NCI-H146 (cell line): ENCODE measurements around the gene COL23A1.

Experiments used
- DNase-seq: peaks from one replicate; lab custom pipeline; 2025; lab: John Stamatoyannopoulos, UW

Gene COL23A1

DNA sequence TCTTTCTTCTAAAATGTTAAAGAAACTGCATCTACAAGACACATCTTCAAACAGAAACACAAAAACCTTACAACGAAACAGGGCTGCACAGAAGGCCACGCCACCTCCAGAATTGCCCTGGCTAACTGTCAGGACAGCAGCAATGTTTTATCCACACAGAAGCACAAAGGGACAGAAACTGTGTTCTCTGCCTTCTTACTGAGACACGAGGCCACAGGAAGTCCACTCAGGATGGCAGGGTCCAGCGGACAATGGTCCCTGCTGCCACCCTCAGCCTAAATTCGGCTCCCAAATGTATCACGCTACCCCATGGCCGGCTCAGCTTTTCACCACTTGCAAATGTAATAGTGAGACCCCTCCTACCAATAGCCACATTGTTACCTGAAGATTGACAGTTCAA, 197.8 kb downstream of the COL23A1 start:
- no peak for DNase-seq

DNA sequence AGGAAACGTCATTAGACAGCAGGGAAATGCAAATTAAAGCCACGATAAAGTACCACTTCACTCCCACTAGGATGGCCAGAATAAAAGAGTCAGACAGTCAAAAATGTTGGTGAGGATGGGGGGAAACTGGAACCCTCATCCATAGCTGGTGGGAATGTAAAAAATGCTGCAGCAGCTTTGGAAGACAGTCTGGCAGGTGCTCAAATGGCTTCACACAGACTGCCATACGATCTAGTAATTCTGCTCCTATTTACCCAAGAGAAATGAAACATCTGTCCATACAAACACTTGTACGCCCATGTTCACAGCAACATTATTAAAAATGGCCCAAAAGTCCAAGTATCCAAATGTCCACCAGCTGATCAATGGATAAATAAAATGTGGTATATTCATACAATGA, 198.7 kb downstream of the COL23A1 start:
- DNase-seq: no peak

DNA sequence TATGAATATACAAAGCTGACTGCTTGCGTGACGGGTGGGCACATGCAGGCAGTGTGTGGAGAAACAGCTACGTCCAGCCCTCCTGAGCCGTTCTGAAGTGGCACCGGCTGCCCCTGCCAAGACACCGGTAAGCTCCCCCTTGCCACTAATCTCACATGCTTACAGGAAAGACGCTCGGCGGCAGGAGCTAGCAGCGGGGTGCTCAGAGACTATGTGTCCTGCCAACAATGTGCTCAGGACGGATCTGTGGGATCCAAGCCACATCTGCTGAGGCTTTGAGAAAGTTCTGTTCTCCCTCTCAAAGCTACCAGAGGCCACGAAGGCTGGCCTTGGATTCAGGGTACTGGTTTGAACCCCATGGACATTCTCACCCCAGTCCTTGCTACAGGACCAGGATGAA, 200.4 kb downstream of the COL23A1 start:
- no peak for DNase-seq

DNA sequence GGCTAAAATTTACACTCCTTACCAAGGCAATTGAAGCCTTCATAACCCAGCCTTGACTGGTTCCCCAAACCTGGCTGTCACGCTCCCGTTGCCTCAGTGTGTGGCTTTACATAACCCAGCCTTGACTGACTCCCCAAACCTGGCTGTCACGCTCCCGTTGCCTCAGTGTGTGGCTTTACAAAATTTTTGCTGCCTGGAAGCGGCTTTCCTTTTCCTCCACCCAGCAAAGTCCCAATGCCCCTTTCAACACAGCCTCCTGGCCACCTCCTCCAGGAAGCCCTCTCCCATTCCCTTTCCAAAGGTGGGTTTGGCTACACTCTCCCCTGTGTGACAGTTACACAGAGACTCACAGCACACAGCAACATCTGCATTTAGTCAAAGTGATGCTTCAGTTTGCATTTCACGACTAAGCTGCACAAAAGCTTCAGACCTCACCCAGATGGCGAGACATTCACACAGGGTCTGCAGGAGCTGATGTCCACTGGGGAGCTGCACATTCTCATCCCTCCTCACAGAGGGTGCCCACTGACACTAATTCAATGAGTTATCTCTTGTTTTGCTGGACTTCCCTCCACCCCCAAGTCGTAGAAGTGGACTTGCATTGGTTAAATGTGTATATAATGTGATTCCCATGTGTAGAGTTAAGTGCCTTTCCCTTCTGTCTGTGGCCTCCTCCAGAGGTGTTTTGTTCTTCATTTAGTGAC, 201.0 kb downstream of the COL23A1 start:
- DNase-seq: no peak

DNA sequence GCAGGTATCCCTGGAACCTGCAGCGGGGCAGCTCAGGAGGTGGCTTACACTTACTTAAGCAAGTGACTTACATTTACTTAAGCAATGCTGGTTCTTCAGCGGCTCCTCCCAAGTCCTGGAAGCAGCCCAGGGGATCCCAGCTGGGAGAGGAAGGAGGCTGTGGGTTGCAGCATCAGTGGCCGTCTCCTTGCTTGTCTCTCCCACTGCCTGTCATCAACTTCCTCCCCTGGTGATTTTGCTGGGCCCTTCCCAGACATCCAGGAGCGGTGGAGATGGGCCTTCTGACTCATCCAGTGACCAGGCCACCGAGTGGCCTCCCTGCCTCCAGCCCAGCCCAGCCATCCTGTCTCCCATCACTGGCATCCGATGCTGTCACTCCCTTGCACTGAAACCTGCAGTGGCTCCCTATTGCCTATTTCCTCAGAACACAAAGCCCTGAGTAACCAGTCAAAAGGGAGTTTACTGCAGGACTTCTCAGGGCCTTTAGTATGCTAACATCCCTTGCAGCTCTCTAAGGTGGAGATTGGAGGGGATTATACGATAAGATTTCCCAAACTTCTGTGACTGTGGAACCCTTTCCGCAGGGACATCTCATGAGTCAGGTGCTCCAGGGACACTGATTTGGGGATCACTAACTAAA, 201.7 kb downstream of the COL23A1 start:
- DNase-seq: no peak

DNA sequence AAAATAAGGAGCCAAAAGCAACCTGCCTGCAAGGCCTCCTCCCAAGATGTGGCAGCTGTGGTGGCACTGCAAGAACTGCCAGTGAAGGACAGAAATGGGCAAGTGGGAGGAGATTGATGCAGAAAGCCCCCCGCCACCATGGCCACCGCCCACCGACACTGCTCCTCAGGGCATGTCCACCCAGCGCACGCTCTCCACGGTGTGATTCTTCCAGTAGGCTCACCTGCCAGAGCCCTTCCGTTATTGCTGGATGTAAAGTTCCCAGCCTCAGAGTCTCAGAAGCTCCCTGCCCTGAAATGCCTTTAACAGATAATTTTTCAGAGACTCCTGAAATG, 202.4 kb downstream of the COL23A1 start:
- DNase-seq: no peak

DNA sequence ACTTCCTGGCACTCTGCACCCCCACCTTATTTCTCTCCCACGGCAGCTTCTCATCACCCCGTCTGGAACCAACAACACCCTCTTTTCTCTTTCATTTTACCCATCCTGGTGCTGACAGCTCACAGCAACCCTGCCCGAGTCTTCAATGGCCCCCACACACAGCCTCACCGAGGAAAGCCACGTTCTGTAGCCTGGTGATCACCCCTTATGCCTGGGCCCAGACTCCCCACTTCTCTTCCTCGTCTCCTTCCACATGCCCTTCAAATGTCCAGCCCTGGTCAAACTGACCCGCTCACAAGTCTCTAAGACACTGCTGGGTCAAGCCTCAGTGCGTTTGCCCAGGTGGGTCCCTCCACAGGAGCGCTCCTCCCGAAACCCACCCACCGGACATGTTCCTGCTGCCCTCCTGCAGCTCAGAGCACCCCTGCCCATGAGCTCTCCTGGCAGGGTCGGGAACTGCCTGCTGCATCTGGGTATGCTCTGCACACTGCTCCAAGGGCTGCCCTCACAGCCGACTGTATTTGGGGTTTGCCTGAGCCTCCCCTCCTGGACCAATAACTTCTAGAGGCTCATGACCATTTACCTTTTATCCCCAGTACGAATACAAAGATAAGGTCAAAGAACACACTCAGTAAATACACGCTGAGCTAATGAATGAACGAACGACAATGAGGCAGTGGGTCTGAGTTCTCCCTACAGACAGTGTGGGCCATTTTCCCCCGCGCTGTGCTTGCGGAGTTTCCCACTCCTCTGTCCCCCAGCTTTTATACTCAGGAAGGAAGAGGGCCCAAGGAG, 202.9 kb downstream of the COL23A1 start:
- no peak for DNase-seq

DNA sequence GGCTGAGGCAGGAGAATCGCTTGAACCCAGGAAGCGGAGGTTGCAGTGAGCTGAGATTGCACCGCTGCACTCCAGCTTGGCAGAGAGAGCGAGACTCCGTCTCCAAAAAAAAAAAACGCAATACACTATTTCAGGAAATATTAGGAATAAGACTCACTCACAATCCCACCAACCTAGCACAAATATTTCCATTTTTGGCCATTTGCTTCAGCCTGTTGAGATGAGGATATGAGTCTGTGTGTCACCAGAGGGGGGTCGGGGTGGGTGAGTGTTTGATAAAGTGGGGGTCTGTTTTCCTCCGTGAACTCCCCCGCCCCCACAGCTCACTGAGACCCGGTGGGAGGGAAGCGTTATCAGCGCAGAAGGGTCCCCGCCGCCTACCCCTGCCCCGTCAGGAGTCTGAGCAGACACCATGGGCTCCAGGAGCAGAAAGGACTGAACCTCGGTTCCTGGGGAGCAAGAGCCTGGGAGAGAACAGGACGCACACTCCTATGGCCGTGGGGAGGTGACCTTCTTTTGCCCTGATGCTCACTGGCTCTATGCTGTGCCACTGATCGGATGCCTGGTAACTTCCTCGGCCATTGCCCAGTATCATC, 203.8 kb downstream of the COL23A1 start:
- no peak for DNase-seq

DNA sequence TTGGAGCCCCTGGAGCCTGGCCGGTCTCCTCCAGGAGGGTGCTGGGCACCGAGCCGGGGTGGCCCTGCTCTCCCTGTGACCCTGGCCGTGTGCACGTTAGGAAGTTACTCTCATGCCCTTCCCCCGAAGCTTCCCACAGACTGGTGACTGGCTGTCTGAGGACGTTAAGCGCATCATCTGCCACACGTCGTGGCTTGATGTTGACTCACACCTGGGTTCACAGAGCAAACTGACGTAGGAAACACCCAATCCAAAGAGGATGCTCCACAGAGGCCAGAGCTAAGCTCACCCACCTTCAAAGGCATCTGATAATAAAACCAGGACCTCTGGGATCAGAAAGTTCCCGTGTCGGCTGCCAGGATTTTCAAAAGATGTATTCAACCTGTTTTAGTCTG, 204.7 kb downstream of the COL23A1 start:
- DNase-seq: no peak

DNA sequence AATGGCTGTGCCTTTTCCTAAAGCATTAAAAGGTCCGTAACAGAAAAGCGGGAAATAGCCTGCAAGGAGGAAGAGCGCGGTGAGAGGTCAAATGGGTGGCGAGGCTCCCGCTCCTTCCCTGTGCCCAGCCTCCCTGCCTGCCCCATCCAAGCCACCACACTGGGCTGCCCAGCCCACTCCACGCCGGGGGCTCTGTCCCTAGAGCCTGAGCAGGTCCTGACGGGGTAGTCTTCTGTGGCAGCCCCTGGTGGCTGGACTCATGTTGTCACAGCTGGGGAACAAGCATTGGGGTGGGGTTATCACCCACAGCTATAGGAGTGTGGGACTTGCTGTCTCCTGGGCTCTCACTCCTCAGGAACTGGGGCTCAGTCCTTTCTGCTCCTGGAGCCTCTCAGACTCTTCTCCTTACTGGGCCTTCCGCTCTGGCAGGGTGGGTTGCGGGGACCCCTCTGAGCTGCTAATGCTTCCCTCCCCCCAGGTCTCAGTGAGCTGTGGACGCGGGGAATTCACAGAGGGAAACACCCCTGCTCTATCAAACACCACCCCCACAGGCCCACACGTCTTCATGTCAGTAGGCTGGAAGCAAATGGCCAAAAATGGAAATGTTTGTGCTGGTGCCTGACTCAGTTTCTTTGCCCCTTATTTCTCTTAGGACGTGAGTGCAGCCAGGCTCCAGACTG, 205.2 kb downstream of the COL23A1 start:
- no peak for DNase-seq

DNA sequence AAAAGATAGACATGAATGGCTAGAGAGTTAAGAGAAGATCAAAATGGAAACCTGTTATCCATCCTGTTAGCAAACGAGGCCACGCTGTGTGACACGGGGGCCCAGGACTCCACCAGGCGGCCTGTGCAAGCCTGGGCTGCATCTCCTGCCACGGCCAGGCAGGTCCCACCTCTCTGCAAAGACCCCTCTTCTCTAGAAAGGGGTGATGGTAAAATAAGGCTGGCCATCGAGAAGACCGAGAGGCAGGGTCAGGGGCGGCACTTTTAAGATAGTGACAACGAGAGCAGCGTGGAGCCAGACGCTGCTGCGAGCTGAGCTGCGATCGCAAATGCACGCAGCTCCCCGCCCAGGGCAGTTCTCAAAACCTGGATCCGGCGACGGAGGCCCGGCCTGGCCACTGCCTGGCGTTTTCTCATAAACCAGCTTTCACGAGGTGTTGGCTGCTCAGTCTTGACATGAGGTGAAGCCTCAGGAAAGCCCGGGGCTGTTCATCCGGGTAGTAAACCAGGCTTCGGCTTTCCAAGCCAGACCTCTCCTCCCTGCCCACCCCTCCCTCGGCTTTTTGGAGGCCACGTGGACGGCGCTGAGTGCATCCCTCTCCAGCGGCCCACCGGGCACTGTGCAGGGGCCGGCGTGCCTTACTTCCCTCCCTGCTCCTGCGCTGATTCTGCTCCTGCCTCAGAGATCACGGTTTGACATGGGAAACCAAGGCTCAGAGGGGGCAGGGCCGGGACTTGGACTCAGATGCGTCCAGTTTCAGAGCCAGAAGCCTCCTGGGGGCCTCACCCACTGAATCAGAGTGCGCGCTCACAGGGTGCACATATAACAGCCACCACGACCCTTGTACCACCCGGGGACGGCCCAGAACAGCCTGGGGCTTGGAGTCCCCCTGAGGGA, 206.0 kb downstream of the COL23A1 start:
- no peak for DNase-seq

DNA sequence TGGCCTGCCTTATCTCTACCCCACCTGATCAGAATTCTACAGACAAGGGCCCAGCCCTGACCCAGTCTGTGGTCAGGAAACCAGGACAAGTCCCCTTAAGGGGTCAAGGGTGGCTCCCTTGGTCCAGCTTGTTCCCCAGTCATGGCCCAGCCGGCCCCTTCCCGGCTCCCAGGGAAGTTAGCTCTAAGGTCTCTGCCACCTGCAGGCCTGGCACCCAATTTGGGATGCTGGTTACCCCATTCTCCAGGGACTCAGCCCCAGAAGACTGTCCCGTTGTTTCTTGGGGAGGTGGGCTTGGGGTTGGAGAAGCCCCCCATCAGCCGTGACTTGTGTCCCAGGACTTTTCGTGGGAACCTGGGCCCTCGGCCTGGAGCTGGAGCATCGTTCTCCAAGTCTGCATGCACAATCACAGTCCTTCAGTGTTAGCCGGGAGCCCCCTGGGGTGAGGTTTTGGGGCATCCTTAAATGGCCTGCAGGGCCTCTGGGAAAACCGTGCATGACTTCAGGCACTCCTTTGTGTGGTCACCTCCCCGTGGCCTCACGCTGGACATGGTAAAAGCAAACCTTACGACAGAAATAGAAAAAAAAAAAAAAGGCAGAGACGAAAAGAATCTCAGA, 206.8 kb downstream of the COL23A1 start:
- DNase-seq: no peak

DNA sequence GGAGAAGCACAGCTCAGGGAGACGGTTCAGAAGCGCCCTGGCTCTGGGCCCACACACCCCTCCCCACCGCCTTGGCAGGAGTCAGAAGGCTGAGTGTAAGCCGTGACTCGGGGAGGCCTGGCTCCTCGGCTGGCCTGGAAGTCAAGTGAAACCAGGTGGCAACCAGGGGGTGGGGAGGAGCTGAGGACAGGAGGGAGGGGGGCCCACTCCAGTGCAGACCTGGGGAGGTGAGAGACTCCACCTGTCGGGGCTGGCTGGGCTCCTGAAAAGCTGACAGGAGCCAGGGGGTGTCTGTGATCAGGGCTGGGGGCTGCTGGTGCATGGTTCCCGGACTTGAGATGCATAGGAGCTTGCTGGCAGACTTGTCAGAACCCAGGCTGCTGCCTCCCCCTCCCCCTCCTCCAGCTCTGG, 207.4 kb downstream of the COL23A1 start:
- DNase-seq: no peak

DNA sequence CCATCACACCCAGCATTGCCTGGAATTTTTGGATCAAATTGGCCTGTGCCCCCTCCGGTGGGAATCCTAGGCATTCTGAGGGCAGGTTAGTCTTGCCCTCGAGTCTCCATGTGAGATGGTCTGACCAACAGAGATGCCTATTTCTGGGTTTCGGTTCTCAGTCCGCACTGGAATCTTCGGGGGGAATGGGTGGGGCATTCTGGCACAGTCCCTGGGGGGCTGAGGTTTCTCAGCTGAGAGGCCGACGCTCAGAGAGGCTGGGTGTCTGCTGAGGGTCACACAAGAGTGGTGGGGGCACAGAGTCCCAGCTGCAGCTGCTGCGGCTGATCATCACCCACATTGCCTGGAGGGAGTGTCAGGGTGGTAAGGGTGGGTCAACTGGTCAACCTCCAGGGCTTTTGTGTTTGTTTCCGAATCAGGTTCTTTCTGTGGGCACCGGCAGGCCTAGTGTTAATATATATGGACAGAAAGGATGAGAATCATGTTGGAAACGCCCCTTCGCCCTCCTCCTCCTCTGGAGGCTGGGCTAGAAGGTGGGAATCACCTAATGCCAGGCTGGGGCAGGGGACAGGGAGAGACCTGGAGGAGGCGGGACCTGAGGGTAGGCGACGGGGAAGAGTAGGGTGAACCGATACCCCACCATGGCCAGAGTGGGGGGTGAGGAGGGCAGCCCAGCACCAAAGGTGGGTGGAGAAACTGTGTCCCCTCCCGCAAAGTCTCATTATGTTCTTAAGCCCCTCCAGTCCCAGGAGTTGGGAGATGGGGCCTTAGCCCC, 208.1 kb downstream of the COL23A1 start:
- no peak for DNase-seq

DNA sequence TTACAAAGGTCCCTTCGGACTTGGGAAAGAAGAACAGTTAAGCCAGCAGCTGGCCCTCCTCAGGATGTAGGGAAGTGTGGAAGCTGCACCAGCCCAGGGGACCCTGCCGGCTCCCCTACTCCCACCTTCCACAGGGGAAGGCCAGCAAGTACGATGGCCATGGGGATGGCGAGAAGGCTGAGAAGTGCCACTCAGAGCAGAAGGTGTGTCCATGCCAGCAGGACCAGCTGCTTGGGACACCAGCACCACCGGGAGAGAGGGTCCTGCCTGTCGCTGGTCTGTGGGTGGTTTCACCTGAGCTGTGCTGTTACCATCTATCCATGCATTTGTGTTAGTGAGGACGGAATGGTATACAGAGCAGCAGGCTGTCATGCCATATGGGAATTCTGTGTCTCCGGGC, 209.0 kb downstream of the COL23A1 start:
- DNase-seq: no peak

DNA sequence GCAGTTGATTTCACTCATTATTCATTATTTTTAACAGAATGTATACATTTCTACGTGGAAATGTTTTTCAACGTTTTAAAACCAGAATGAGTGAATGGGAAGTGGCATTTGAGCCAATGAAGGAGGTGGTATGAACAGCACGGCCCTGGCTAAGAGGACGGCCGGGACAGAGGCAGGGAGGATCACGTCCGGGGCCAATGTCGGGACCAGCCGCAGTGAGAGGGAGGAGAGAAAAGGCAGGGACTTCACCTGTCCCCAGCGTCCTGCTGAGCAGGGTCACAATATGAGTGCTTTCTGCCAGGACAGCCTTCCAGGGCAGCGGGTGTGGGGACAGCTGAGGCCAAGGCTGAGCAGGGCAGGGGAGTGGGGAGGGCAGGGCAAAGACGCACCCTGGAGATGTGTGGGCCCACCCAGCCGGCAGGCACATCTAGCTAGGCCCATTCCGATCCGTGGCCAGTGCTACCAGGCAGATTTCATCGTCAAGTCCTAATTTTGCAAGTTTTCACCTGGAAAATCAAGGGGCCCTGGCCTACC, 209.6 kb downstream of the COL23A1 start:
- DNase-seq: no peak

DNA sequence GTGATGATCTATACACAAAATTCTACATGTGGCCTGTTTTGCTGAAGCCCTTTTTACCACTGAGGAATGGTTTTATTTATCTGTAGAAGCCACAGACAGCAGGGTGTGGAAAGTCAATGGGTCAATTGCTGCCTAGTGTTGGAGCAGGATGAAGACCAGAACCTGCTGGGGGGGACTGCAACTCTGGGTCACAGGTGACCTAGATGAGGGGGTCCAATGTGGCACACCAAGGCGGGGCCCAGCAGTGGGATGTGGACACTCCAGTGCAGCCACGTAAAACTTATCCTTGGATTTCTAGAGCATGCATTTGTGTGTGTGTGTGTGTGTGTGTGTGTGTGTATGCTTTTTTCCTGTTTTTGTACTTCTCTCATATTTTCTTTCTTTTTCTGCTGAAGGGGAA, 210.1 kb downstream of the COL23A1 start:
- no peak for DNase-seq

DNA sequence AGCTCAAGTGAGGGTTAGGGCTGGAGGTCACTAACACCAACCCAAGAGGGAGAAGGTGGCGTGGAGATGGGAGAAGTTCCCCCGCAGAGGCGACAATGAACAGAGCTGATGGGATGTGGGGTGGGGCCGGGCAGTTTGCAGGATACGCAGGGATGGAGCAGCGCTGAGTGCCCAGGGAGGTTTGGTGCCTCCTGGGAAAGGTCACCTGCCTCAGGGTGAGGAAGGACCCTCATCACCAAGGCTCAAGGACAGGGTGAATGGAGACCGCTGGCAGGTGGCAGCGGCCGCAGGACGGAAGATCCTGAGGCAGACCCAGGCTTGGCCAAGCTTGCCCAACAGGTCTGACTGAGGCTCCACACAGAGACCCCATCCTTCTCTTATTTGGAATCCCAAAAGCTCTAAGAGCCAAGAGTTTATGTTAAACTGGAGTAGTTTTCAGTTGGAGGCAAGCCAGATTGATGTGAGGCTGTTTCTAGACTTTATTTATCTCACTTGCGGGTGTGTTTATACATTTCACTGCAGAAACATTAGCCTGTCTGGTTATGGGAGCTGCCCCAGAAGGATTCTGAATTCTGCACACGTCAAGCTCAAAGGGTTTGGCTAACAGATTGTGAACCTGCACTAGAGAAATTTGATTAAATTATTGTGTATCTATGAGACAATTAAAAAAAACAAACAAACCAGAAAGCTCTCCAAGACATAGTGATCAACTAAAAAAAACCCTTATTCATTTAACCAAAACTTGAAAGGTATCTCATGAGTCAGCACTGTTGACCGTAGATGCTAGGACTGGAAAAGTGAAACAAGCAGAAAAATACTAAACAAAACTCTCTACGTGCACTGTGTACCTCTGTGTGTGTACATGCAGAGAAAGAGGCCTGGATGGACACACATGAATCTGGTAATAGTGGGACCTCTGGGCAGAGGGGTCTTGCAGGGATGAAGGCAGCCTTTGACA, 211.4 kb downstream of the COL23A1 start:
- no peak for DNase-seq
